HepG2 (cell line): ENCODE data around the gene MLYCD. TPM values are rescaled to one million over a fixed set of nuclear protein-coding genes. Genes with fewer than 3 reads are reported as not detected.
A peak's percentile ranks its signal among the peaks of the same experiment; 100 is the strongest.

ENCODE experiments used
- KLF16 ChIP-seq, 2 experiments: sonication (generic) in 1 of 2; formaldehyde crosslinking in 1 of 2; IDR thresholded peaks; 2 replicates each; pipeline versions ENCODE4 v1.6.1 to v1.8.0; 2016 to 2023; ENCODE audit warnings: missing genetic modification reagents in 2 of 2, missing compliant biosample characterization in 1 of 2
- MAF1 ChIP-seq: sonication (generic); formaldehyde crosslinking; IDR thresholded peaks from 2 replicates; pipeline ENCODE4 v1.5.0; 2020; ENCODE audit warnings: missing genetic modification reagents, borderline replicate concordance
- NFATC3 ChIP-seq: sonication (generic); formaldehyde crosslinking; IDR thresholded peaks from 2 replicates; pipeline ENCODE4 v1.5.1; 2020; ENCODE audit warnings: mild to moderate bottlenecking, missing genetic modification reagents
- RFXANK ChIP-seq: IDR thresholded peaks from 2 replicates; pipeline ENCODE4 v1.6.1; 2016
- SMAD3 ChIP-seq: sonication (generic); formaldehyde crosslinking; IDR thresholded peaks from 2 replicates; pipeline ENCODE4 v1.4.0; 2020; ENCODE audit warnings: missing genetic modification reagents
- UBTF ChIP-seq: sonication (generic); formaldehyde crosslinking; IDR thresholded peaks from 2 replicates; pipeline ENCODE4 v1.4.0; 2020; ENCODE audit warnings: mild to moderate bottlenecking, missing genetic modification reagents
- ZFY ChIP-seq: sonication (generic); formaldehyde crosslinking; IDR thresholded peaks from 2 replicates; pipeline ENCODE4 v1.4.0; 2020; ENCODE audit warnings: missing genetic modification reagents
- ZKSCAN5 ChIP-seq: sonication (generic); formaldehyde crosslinking; IDR thresholded peaks from 2 replicates; pipeline ENCODE4 v1.5.1; 2020; ENCODE audit warnings: mild to moderate bottlenecking, missing genetic modification reagents
- ZNF329 ChIP-seq: sonication (generic); formaldehyde crosslinking; IDR thresholded peaks from 2 replicates; pipeline ENCODE4 v1.9.0; 2021; ENCODE audit warnings: low read depth, mild to moderate bottlenecking, missing genetic modification reagents
- ZNF704 ChIP-seq: sonication (generic); formaldehyde crosslinking; IDR thresholded peaks from 2 replicates; pipeline ENCODE4 v1.8.1; 2023; ENCODE audit warnings: mild to moderate bottlenecking, inconsistent platforms, moderate library complexity, missing genetic modification reagents, borderline replicate concordance
- ZNF850 ChIP-seq: sonication (generic); formaldehyde crosslinking; conservative IDR thresholded peaks from 2 replicates; pipeline ENCODE4 v1.9.0; 2021; ENCODE audit warnings: mild to moderate bottlenecking, missing genetic modification reagents
- polyA plus RNA-seq, 8 experiments: library from polyadenylated mRNA; depleted of rRNA in 3 of 8; stranded (reverse) in 7 of 8; unstranded in 1 of 8; fragments of >200 nt; fragmentation: Illumina TruSeq in 4 of 8; extraction: Trizol in 4 of 8; gene quantifications; 2 replicates each; pipeline versions ENCODE4 v1.2.1 to v1.2.3, GENCODE V29; 2011 to 2016; ENCODE audit warnings: low read depth in 4 of 8, missing spikeins in 1 of 8, mixed read lengths in 1 of 8; ENCODE audit not compliant: insufficient read depth in 1 of 8
- total RNA-seq, 5 experiments: library from RNA; depleted of rRNA; stranded (reverse); fragments of >200 nt; fragmentation: Illumina TruSeq; extraction: Trizol; gene quantifications; 2 replicates each; pipeline ENCODE4 v1.2.3, GENCODE V29; 2016; ENCODE audit warnings: low read depth in 1 of 5
- TF ChIP-seq, protein P1 (sequence below): IDR thresholded peaks from 2 replicates; pipeline ENCODE4 v1.6.1; 2018; ENCODE audit warnings: missing genetic modification reagents
- TF ChIP-seq, protein P2 (sequence below): sonication (generic); formaldehyde crosslinking; IDR thresholded peaks from 2 replicates; pipeline ENCODE4 v1.4.0; 2020; ENCODE audit warnings: missing genetic modification reagents
- TF ChIP-seq, protein P3 (sequence below): sonication (generic); formaldehyde crosslinking; IDR thresholded peaks from 2 replicates; pipeline ENCODE4 v1.8.0; 2022; ENCODE audit warnings: missing genetic modification reagents, mild to moderate bottlenecking, inconsistent platforms, borderline replicate concordance
- TF ChIP-seq, protein P4 (sequence below): sonication (generic); formaldehyde crosslinking; IDR thresholded peaks from 2 replicates; pipeline ENCODE4 v1.8.1; 2023; ENCODE audit warnings: mild to moderate bottlenecking, missing genetic modification reagents, borderline replicate concordance
- TF ChIP-seq, protein P5 (sequence below): sonication (generic); formaldehyde crosslinking; IDR thresholded peaks from 2 replicates; pipeline ENCODE4 v1.9.0; 2021; ENCODE audit warnings: missing genetic modification reagents, borderline replicate concordance
- TF ChIP-seq, protein P6 (sequence below): sonication (generic); IDR thresholded peaks from 2 replicates; pipeline ENCODE4 v1.6.1; 2016; ENCODE audit warnings: low read depth, borderline replicate concordance

MLYCD gene
- total and polyA plus RNA-seq, 2 of the 13 experiments (the other 11 are each of a cell fraction or from before 2014, with no cell fraction given) = 1.8 to 4.0 TPM

- TF ChIP-seq ZKSCAN5 = no peak
- no peak for TF ChIP-seq ZNF704 (CRISPR knock-in tag)
- TF ChIP-seq, protein P1, sequence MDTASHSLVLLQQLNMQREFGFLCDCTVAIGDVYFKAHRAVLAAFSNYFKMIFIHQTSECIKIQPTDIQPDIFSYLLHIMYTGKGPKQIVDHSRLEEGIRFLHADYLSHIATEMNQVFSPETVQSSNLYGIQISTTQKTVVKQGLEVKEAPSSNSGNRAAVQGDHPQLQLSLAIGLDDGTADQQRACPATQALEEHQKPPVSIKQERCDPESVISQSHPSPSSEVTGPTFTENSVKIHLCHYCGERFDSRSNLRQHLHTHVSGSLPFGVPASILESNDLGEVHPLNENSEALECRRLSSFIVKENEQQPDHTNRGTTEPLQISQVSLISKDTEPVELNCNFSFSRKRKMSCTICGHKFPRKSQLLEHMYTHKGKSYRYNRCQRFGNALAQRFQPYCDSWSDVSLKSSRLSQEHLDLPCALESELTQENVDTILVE = peak; percentile 97
- peak; percentile 78; the same call in 1 of the 2 replicates for TF ChIP-seq ZNF329 (CRISPR knock-in tag)
- TF ChIP-seq ZNF850 (CRISPR knock-in tag) = 0 out of 2 replicates have a peak, but pooled peaks have one; percentile 77
- peak; percentile 99 for TF ChIP-seq SMAD3 (CRISPR knock-in tag)
- TF ChIP-seq, protein P2, sequence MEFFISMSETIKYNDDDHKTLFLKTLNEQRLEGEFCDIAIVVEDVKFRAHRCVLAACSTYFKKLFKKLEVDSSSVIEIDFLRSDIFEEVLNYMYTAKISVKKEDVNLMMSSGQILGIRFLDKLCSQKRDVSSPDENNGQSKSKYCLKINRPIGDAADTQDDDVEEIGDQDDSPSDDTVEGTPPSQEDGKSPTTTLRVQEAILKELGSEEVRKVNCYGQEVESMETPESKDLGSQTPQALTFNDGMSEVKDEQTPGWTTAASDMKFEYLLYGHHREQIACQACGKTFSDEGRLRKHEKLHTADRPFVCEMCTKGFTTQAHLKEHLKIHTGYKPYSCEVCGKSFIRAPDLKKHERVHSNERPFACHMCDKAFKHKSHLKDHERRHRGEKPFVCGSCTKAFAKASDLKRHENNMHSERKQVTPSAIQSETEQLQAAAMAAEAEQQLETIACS (CRISPR knock-in tag) = no peak
- TF ChIP-seq ZFY (CRISPR knock-in tag) = peak; percentile 58; the same call in 1 of the 2 replicates
- TF ChIP-seq, protein P3, sequence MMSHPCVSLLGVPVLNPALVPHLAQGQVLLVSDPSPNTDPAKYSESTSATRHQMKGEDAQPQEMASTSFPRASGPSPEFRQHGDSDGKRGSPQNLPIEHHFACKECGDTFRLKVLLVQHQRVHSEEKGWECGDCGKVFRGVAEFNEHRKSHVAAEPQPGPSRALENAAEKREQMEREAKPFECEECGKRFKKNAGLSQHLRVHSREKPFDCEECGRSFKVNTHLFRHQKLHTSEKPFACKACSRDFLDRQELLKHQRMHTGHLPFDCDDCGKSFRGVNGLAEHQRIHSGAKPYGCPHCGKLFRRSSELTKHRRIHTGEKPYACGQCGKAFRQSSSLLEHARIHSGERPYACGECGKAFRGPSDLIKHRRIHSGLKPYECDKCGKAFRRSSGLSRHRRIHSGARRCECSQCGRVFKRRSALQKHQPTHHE (CRISPR knock-in tag) = no peak
- TF ChIP-seq, protein P4, sequence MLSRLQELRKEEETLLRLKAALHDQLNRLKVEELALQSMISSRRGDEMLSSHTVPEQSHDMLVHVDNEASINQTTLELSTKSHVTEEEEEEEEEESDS = peak; percentile 83; the same call in 1 of the 2 replicates
- no peak for TF ChIP-seq NFATC3 (CRISPR knock-in tag)
- peak; percentile 88; the same call in 1 of the 2 replicates for TF ChIP-seq RFXANK (CRISPR knock-in tag)
- no peak for TF ChIP-seq MAF1 (CRISPR knock-in tag)
- no peak for TF ChIP-seq UBTF (CRISPR knock-in tag)
- TF ChIP-seq KLF16 (CRISPR knock-in tag; IDR thresholded peaks at IDR 0.05) = peak in 1 of 2 experiments; percentile 100; a peak in 2 of 4 replicates
- TF ChIP-seq, protein P5, sequence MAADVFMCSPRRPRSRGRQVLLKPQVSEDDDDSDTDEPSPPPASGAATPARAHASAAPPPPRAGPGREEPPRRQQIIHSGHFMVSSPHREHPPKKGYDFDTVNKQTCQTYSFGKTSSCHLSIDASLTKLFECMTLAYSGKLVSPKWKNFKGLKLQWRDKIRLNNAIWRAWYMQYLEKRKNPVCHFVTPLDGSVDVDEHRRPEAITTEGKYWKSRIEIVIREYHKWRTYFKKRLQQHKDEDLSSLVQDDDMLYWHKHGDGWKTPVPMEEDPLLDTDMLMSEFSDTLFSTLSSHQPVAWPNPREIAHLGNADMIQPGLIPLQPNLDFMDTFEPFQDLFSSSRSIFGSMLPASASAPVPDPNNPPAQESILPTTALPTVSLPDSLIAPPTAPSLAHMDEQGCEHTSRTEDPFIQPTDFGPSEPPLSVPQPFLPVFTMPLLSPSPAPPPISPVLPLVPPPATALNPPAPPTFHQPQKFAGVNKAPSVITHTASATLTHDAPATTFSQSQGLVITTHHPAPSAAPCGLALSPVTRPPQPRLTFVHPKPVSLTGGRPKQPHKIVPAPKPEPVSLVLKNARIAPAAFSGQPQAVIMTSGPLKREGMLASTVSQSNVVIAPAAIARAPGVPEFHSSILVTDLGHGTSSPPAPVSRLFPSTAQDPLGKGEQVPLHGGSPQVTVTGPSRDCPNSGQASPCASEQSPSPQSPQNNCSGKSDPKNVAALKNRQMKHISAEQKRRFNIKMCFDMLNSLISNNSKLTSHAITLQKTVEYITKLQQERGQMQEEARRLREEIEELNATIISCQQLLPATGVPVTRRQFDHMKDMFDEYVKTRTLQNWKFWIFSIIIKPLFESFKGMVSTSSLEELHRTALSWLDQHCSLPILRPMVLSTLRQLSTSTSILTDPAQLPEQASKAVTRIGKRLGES (CRISPR knock-in tag) = peak; percentile 80; the same call in 1 of the 2 replicates
- TF ChIP-seq, protein P6, sequence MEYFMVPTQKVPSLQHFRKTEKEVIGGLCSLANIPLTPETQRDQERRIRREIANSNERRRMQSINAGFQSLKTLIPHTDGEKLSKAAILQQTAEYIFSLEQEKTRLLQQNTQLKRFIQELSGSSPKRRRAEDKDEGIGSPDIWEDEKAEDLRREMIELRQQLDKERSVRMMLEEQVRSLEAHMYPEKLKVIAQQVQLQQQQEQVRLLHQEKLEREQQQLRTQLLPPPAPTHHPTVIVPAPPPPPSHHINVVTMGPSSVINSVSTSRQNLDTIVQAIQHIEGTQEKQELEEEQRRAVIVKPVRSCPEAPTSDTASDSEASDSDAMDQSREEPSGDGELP = peak; percentile 98
These were observed 44.0 kb downstream of the MLYCD start (continued) for GRCh38 chr16:83942815-83943515.
